Upper lobe of left lung (tissue), 6 donors: ENCODE data around the gene IGFBP5. TPM values are rescaled to one million over a fixed set of nuclear protein-coding genes. Genes with fewer than 3 reads are reported as not detected.

ENCODE experiments used
- ATAC-seq, 2 donors: fragments of 200-7000 bp; cut with Tn5 transposase; one replicate each; pipeline ENCODE4 v1.9.1; 2022; ENCODE audit warnings: mild to moderate bottlenecking in 2 of 2, moderate library complexity in 2 of 2; ENCODE audit not compliant: low FRiP score in 2 of 2
- DNase-seq, 2 donors: peaks; one replicate each; pipeline ENCODE4 v3.0.0-alpha.2; 2019 to 2020
- H3K27ac ChIP-seq, 4 donors: fragments of 200-600 bp; sonication (generic); one replicate each; pipeline ENCODE4 v1.5.1; 2016 to 2019
- H3K27me3 ChIP-seq, 4 donors: fragments of 200-600 bp; sonication (generic); one replicate each; pipeline ENCODE4 v1.5.1; 2017 to 2019
- H3K36me3 ChIP-seq, 4 donors: fragments of 200-600 bp; sonication (generic); one replicate each; pipeline ENCODE4 v1.5.1; 2016 to 2019
- H3K4me1 ChIP-seq, 4 donors: fragments of 200-600 bp; sonication (generic); one replicate each; pipeline ENCODE4 v1.5.1; 2018 to 2019
- H3K4me3 ChIP-seq, 4 donors: fragments of 200-600 bp; sonication (generic); one replicate each; pipeline ENCODE4 v1.5.1; 2017 to 2019; ENCODE audit warnings: mild to moderate bottlenecking in 2 of 4, moderate library complexity in 1 of 4
- H3K9me3 ChIP-seq, 4 donors: fragments of 200-600 bp; sonication (generic); one replicate each; pipeline ENCODE4 v1.5.1; 2018 to 2019
- CTCF ChIP-seq, 6 experiments: fragments of 450-650 bp in 4 of 6; fragments of 200-600 bp in 2 of 6; sonication (generic) in 2 of 6; IDR thresholded peaks; one replicate each; pipeline ENCODE4 v1.5.1; 2016 to 2019; ENCODE audit warnings: antibody characterized with exemption in 6 of 6
- EP300 ChIP-seq, 4 donors: sonication (generic); formaldehyde crosslinking; IDR thresholded peaks; one replicate each; pipeline ENCODE4 v1.5.1; 2017; ENCODE audit warnings: antibody characterized with exemption in 4 of 4, control low read depth in 2 of 4
- POLR2A ChIP-seq, 4 donors: fragments of 450-650 bp; IDR thresholded peaks; one replicate each; pipeline ENCODE4 v1.5.1; 2016 to 2017; ENCODE audit warnings: antibody characterized with exemption in 4 of 4, mild to moderate bottlenecking in 2 of 4
- POLR2AphosphoS5 ChIP-seq, 2 donors: sonication (generic); formaldehyde crosslinking; IDR thresholded peaks; one replicate each; pipeline ENCODE4 v1.5.1; 2017; ENCODE audit warnings: antibody characterized with exemption in 2 of 2
- WGBS, 2 donors: methylation state at CpG; one replicate each; pipeline ENCODE4 v1.1.5; 2017 to 2018; 5-methylcytosine and 5-hydroxymethylcytosine counted together
- total RNA-seq, 6 donors: library from RNA; depleted of rRNA in 4 of 6; stranded (reverse); fragments of >200 nt in 4 of 6; gene quantifications; one replicate each; pipeline versions ENCODE4 v1.1.0 to v1.2.1, GENCODE V29; 2016 to 2021
- donor health status: DM: no; HTN: no; CAD: no; lungs with moderate emphysema.
- donor health status: DM: no; HTN: yes; CAD: no; lungs with severe emphysema.

IGFBP5 gene
- total RNA-seq, 6 donors from 2014 or later: 41.9 to 304 (median 95.5) TPM

DNA sequence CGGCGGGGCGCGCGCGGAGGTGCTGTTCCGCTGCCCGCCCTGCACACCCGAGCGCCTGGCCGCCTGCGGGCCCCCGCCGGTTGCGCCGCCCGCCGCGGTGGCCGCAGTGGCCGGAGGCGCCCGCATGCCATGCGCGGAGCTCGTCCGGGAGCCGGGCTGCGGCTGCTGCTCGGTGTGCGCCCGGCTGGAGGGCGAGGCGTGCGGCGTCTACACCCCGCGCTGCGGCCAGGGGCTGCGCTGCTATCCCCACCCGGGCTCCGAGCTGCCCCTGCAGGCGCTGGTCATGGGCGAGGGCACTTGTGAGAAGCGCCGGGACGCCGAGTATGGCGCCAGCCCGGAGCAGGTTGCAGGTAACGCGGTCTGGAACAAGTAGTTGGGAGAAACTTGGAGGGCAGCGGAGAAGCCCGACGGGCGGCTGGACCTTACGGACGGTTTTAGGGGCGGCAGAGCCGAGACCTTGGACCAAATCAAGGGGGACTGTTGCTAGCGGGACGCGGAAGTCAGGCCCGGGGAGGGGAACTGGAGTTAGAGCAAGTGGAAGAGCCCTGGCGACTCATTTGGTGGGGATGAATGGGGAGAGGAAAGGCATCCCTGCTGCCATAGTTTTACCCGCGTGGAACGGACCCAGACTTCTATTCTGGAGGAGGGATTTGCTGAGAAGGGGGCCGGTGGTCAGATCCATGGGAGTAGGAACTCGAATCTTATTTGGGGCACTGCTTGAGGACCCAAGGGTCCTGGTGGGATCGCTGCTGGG lies 61.6 kb downstream of the IGFBP5 start:
- H3K27me3 ChIP-seq: peaks cover 0 to 11% (median 8%) of the 10 kb centered on the region in 4 donors
- no peaks in the 10 kb centered on the region for H3K9me3 ChIP-seq
- H3K4me1 ChIP-seq: peaks cover 18 to 41% (median 33%) of the 10 kb centered on the region in 4 donors
- H3K27ac ChIP-seq: peak overlapping the region in 1 of 4 donors; percentile 26
- no peaks in the 10 kb centered on the region for H3K36me3 ChIP-seq
- TF ChIP-seq POLR2A (IDR thresholded peaks at IDR 0.05): no peak
- TF ChIP-seq POLR2AphosphoS5 (IDR thresholded peaks at IDR 0.05): no peak
- no peak for TF ChIP-seq EP300 (IDR thresholded peaks at IDR 0.05)
- no peak for TF ChIP-seq CTCF (IDR thresholded peaks at IDR 0.05)
- H3K4me3 ChIP-seq: peak overlapping the region; percentile 19 to 53 (median 48)
- ATAC-seq (peak in 1 of 2 donors; percentile 31), DNase-seq (peak in 1 of 2 donors; percentile 88)
- 1 to 2% methylated on average over 22 to 31 of the region's 71 CpGs for WGBS, 2 donors

- no peaks in the 10 kb centered on the region for H3K36me3 ChIP-seq
- peaks cover 18 to 41% (median 33%) of the 10 kb centered on the region in 4 donors for H3K4me1 ChIP-seq
- WGBS, 2 donors: 3 to 4% methylated on average over 18 to 21 of the region's 70 CpGs
- peak within 1 kb of the TSS in 1 of 4 donors; percentile 26 for H3K27ac ChIP-seq
- H3K9me3 ChIP-seq: no peaks in the 10 kb centered on the region
- DNase-seq (no peak), ATAC-seq (peak in 1 of 2 donors; percentile 39)
- peaks cover 0 to 11% (median 8%) of the 10 kb centered on the region in 4 donors for H3K27me3 ChIP-seq
- H3K4me3 ChIP-seq: peak within 1 kb of the TSS; percentile 19 to 53 (median 48)
- no peak for TF ChIP-seq EP300 (IDR thresholded peaks at IDR 0.05)
- no peak for TF ChIP-seq CTCF (IDR thresholded peaks at IDR 0.05)
These were observed 62.3 kb downstream of the IGFBP5 start, which contains the start of gene IGFBP2 for GRCh38 chr2:216632952-216633615. TSS of gene IGFBP2 (plus strand) at chr2:216633420. CDS start at chr2:216633524, 104 bp downstream.

GRCh38 chr2:216632346-216632951 lies 62.9 kb downstream of the IGFBP5 start:
- Histone ChIP-seq H3K4me3 (peak overlapping the region in 1 of 4 donors; percentile 46), H3K27me3 (peaks cover 0 to 11% (median 8%) of the 10 kb centered on the region in 4 donors), H3K36me3 (no peaks in the 10 kb centered on the region), H3K9me3 (no peaks in the 10 kb centered on the region), H3K4me1 (peaks cover 18 to 41% (median 33%) of the 10 kb centered on the region in 4 donors), H3K27ac (no peak overlapping the region)
- TF ChIP-seq EP300 (IDR thresholded peaks at IDR 0.05): no peak
- TF ChIP-seq POLR2AphosphoS5 (IDR thresholded peaks at IDR 0.05): no peak
- no peak for TF ChIP-seq POLR2A (IDR thresholded peaks at IDR 0.05)
- no peak for TF ChIP-seq CTCF (IDR thresholded peaks at IDR 0.05)
- no peak for DNase-seq
- WGBS, 2 donors: 46 to 55% methylated on average over 9 to 13 of the region's 13 CpGs
- ATAC-seq: no peak

DNA sequence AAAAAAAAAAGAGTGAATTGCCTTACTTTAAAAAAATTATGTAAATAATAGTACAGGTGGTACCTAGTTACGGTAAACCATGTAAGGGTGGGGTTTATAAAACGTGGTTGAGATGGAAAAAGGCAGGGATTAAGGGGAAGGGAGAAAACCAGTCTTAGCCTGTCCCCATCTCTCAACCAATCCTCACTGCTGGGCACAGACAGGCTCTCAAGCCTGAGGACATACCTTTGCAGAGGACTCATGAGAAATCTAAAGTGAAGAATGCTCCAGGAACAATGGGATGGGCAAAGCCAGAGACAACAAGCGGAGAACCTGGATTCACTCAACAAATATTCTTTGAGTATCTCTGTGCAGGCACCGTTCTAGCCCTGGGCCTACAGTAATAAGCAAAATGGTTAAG lies 65.6 kb downstream of the IGFBP5 start:
- DNase-seq (no peak), ATAC-seq (no peak)
- Histone ChIP-seq H3K9me3 (no peaks in the 10 kb centered on the region), H3K4me1 (peaks cover 12 to 20% (median 15%) of the 10 kb centered on the region in 4 donors), H3K36me3 (no peaks in the 10 kb centered on the region), H3K4me3 (no peak overlapping the region), H3K27me3 (peaks cover 0 to 11% (median 8%) of the 10 kb centered on the region in 4 donors), H3K27ac (no peak overlapping the region)
- WGBS, 2 donors: 87 to 91% methylated on average over 4 of the region's 4 CpGs
- TF ChIP-seq POLR2AphosphoS5 (IDR thresholded peaks at IDR 0.05) (no peak), EP300 (IDR thresholded peaks at IDR 0.05) (no peak), POLR2A (IDR thresholded peaks at IDR 0.05) (no peak), CTCF (IDR thresholded peaks at IDR 0.05) (no peak)
